ENCODE measurements around the gene GPR85. TPM values are rescaled to one million over a fixed set of nuclear protein-coding genes. Genes with fewer than 3 reads are reported as not detected.

The GPR85 gene
- total RNA-seq, result under 1 TPM in 3 of 4 donors, not detected in 1; 0.19 to 0.31 (median 0.26) TPM

GRCh38 chr7:113086431-113086888, at the start of gene GPR85:
TSS of gene GPR85 (minus strand) at chr7:113086827. CDS start at chr7:113084721, 2,106 bp downstream.
- no peak for DNase-seq
- intact Hi-C loops (cut with DNase I), result no loop called here

GRCh38 chr7:113134025-113134424, 47.4 kb upstream of the GPR85 start:
- Histone ChIP-seq H3K27ac (no peak overlapping the region), H3K9me3 (no peaks in the 10 kb centered on the region), H3K4me3 (no peak overlapping the region), H3K27me3 (no peaks in the 10 kb centered on the region), H3K4me1 (no peaks in the 10 kb centered on the region), H3K36me3 (no peaks in the 10 kb centered on the region)
- 91 to 93% methylated on average over 1 of the region's 1 CpG for WGBS, 2 donors
- DNase-seq, result no peak
- intact Hi-C loops (cut with DNase I), result no loop called here
- no peak for TF ChIP-seq POLR2A (IDR thresholded peaks at IDR 0.05)
- TF ChIP-seq CTCF (IDR thresholded peaks at IDR 0.05), result no peak

More at GRCh38 chr7:113086431-113086888, at the start of gene GPR85:
- Histone ChIP-seq H3K27me3 (peaks cover 0 to 12% (median 0%) of the 10 kb centered on the region in 4 donors), H3K36me3 (no peaks in the 10 kb centered on the region), H3K27ac (peak within 1 kb of the TSS in 3 of 4 donors; percentile 8 to 50 (median 44)), H3K9me3 (no peaks in the 10 kb centered on the region), H3K4me1 (peaks cover 0 to 18% (median 5%) of the 10 kb centered on the region in 3 donors), H3K4me3 (peak within 1 kb of the TSS; percentile 35 to 71 (median 47))
- WGBS, 2 donors, result 0 to 2% methylated on average over 6 to 16 of the region's 29 CpGs
- no peak for TF ChIP-seq CTCF (IDR thresholded peaks at IDR 0.05)
- no peak for TF ChIP-seq POLR2A (IDR thresholded peaks at IDR 0.05)

GRCh38 chr7:113131367-113131766, 44.7 kb upstream of the GPR85 start:
- TF ChIP-seq POLR2A (IDR thresholded peaks at IDR 0.05), result no peak
- TF ChIP-seq CTCF (IDR thresholded peaks at IDR 0.05), result no peak
- intact Hi-C loops (cut with DNase I), result no loop called here
- no peaks in the 10 kb centered on the region for H3K9me3 ChIP-seq
- no peak for DNase-seq
- no peaks in the 10 kb centered on the region for H3K27me3 ChIP-seq
- no peaks in the 10 kb centered on the region for H3K4me1 ChIP-seq
- WGBS, 2 donors, result 81 to 83% methylated on average over 2 of the region's 2 CpGs
- H3K36me3 ChIP-seq, result no peaks in the 10 kb centered on the region
- no peak overlapping the region for H3K4me3 ChIP-seq
- H3K27ac ChIP-seq, result no peak overlapping the region

- Histone ChIP-seq H3K36me3 (no peaks in the 10 kb centered on the region), H3K4me1 (no peaks in the 10 kb centered on the region), H3K27ac (no peak overlapping the region), H3K4me3 (no peak overlapping the region), H3K9me3 (no peaks in the 10 kb centered on the region), H3K27me3 (no peaks in the 10 kb centered on the region)
- no peak for TF ChIP-seq POLR2A (IDR thresholded peaks at IDR 0.05)
- TF ChIP-seq CTCF (IDR thresholded peaks at IDR 0.05), result no peak
- intact Hi-C loops (cut with DNase I), result no loop called here
- no peak for DNase-seq
- 17 to 50% methylated on average over 1 of the region's 1 CpG for WGBS, 2 donors
These were observed 41.4 kb upstream of the GPR85 start for GRCh38 chr7:113128031-113128430.

GRCh38 chr7:113125728-113126127, 39.1 kb upstream of the GPR85 start:
- no peak for DNase-seq
- no peak overlapping the region for H3K4me3 ChIP-seq
- no peaks in the 10 kb centered on the region for H3K4me1 ChIP-seq
- H3K27ac ChIP-seq, result no peak overlapping the region
- no peaks in the 10 kb centered on the region for H3K9me3 ChIP-seq
- intact Hi-C loops (cut with DNase I), result no loop called here
- H3K27me3 ChIP-seq, result no peaks in the 10 kb centered on the region
- TF ChIP-seq POLR2A (IDR thresholded peaks at IDR 0.05) (no peak), CTCF (IDR thresholded peaks at IDR 0.05) (no peak)
- no peaks in the 10 kb centered on the region for H3K36me3 ChIP-seq
- WGBS, 2 donors, result 82 to 86% methylated on average over 2 of the region's 2 CpGs
